Activated T-helper 1 cell treated with Interleukin-2 at 50 U/mL for 16 hours (primary cell): ENCODE measurements around the gene IRGQ.
"Not testable (repeated sequence)": the region's sequence is repeated elsewhere in the genome, so short reads cannot be mapped to it uniquely, and the experiment has no call there.

Experiments
- DNase-seq: peaks from one replicate; pipeline ENCODE4 v3.0.0-alpha.2; 2020; ENCODE audit warnings: low read depth

IRGQ gene

GRCh38 chr19:43574424-43575155 lies 21.3 kb downstream of the IRGQ start:
- no peak for DNase-seq

GRCh38 chr19:43572171-43572588 lies 23.8 kb downstream of the IRGQ start:
- DNase-seq: no peak

GRCh38 chr19:43570174-43570791 lies 25.7 kb downstream of the IRGQ start:
- no peak for DNase-seq

- DNase-seq: no peak
Measured at GRCh38 chr19:43569657-43570056, 26.3 kb downstream of the IRGQ start.

GRCh38 chr19:43564800-43565199 lies 31.1 kb downstream of the IRGQ start:
- no peak for DNase-seq

- DNase-seq: no peak
Measured at GRCh38 chr19:43563816-43564457, 32.0 kb downstream of the IRGQ start.

GRCh38 chr19:43562698-43563241 lies 33.2 kb downstream of the IRGQ start:
- DNase-seq: peak; percentile 68

- DNase-seq: no peak
Measured at GRCh38 chr19:43562226-43562697, 33.7 kb downstream of the IRGQ start.

GRCh38 chr19:43561139-43561970 lies 34.6 kb downstream of the IRGQ start:
- no peak for DNase-seq

- DNase-seq: no peak
Measured at GRCh38 chr19:43560687-43561086, 35.2 kb downstream of the IRGQ start.

- peak; percentile 68 for DNase-seq
Measured at GRCh38 chr19:43555185-43555770, 40.7 kb downstream of the IRGQ start.

- DNase-seq: no peak
Measured at GRCh38 chr19:43554317-43554895, 41.5 kb downstream of the IRGQ start.

GRCh38 chr19:43553656-43554055 lies 42.3 kb downstream of the IRGQ start:
- DNase-seq: no peak

GRCh38 chr19:43552616-43553015 lies 43.3 kb downstream of the IRGQ start:
- DNase-seq: no peak

- no peak for DNase-seq
Measured at GRCh38 chr19:43552198-43552450, 43.8 kb downstream of the IRGQ start.

- DNase-seq: no peak
Measured at GRCh38 chr19:43551399-43552197, 44.3 kb downstream of the IRGQ start.

- DNase-seq: no peak
Measured at GRCh38 chr19:43548706-43549105, 47.2 kb downstream of the IRGQ start.

GRCh38 chr19:43547926-43548325 lies 48.0 kb downstream of the IRGQ start:
- DNase-seq: not testable (repeated sequence)

- DNase-seq: no peak
Measured at GRCh38 chr19:43546581-43546980, 49.4 kb downstream of the IRGQ start.

- no peak for DNase-seq
Measured at GRCh38 chr19:43545981-43546380, 50.0 kb downstream of the IRGQ start.

GRCh38 chr19:43545276-43545675 lies 50.7 kb downstream of the IRGQ start:
- no peak for DNase-seq
